Measurements from ENCODE around the gene CACNA1B.

Gene CACNA1B

GRCh38 chr9:138020120-138020794, 142.7 kb downstream of the CACNA1B start:
- Mint-ChIP-seq H3K36me3 (ENCODE audit: low read depth) (no peaks in the 10 kb centered on the region), H3K27me3 (ENCODE audit: low read depth) (peaks cover 19% of the 10 kb centered on the region)

DNA sequence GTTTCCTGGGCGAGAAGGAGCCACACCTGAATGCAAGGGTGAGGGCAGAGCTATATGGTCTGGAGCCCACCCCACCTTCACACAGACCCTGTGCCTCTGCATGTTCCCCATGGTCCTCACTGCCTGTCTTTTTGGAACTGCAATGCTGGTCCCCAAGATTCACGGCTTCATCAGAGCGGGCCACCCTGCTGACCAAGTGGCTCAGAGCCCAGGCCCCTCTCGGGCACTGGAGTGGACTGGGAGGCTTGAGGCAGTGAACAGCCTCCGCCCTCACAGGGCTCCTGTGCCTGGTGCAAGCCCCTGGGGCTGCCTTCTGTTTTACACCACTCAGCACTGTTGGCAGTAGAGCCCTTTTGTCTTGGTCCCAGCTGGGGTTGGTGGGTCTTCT, 143.2 kb downstream of the CACNA1B start:
- no peaks in the 10 kb centered on the region for H3K9me3 Mint-ChIP-seq
- no peaks in the 10 kb centered on the region for H3K36me3 Mint-ChIP-seq (ENCODE audit: low read depth)
- H3K27me3 Mint-ChIP-seq (ENCODE audit: low read depth) = peaks cover 24% of the 10 kb centered on the region
- no peak overlapping the region for H3K4me3 Mint-ChIP-seq
- no peak overlapping the region for H3K27ac Mint-ChIP-seq
- no peaks in the 10 kb centered on the region for H3K4me1 Mint-ChIP-seq (ENCODE audit: low read depth)

More at GRCh38 chr9:138020120-138020794, 142.7 kb downstream of the CACNA1B start:
- no peaks in the 10 kb centered on the region for H3K4me1 Mint-ChIP-seq (ENCODE audit: low read depth)
- no peak overlapping the region for H3K4me3 Mint-ChIP-seq
- H3K9me3 Mint-ChIP-seq = no peaks in the 10 kb centered on the region
- H3K27ac Mint-ChIP-seq = no peak overlapping the region

- Mint-ChIP-seq H3K36me3 (ENCODE audit: low read depth) (no peaks in the 10 kb centered on the region), H3K4me1 (ENCODE audit: low read depth) (no peaks in the 10 kb centered on the region), H3K27me3 (ENCODE audit: low read depth) (peaks cover 29% of the 10 kb centered on the region), H3K27ac (no peak overlapping the region), H3K9me3 (no peaks in the 10 kb centered on the region), H3K4me3 (no peak overlapping the region)
Observed at GRCh38 chr9:138021251-138022056, 143.9 kb downstream of the CACNA1B start.

- peaks cover 29% of the 10 kb centered on the region for H3K27me3 Mint-ChIP-seq (ENCODE audit: low read depth)
- no peaks in the 10 kb centered on the region for H3K9me3 Mint-ChIP-seq
- no peak overlapping the region for H3K4me3 Mint-ChIP-seq
- no peaks in the 10 kb centered on the region for H3K4me1 Mint-ChIP-seq (ENCODE audit: low read depth)
- no peaks in the 10 kb centered on the region for H3K36me3 Mint-ChIP-seq (ENCODE audit: low read depth)
- H3K27ac Mint-ChIP-seq = no peak overlapping the region
Observed at GRCh38 chr9:138022121-138022741, 144.6 kb downstream of the CACNA1B start.

DNA sequence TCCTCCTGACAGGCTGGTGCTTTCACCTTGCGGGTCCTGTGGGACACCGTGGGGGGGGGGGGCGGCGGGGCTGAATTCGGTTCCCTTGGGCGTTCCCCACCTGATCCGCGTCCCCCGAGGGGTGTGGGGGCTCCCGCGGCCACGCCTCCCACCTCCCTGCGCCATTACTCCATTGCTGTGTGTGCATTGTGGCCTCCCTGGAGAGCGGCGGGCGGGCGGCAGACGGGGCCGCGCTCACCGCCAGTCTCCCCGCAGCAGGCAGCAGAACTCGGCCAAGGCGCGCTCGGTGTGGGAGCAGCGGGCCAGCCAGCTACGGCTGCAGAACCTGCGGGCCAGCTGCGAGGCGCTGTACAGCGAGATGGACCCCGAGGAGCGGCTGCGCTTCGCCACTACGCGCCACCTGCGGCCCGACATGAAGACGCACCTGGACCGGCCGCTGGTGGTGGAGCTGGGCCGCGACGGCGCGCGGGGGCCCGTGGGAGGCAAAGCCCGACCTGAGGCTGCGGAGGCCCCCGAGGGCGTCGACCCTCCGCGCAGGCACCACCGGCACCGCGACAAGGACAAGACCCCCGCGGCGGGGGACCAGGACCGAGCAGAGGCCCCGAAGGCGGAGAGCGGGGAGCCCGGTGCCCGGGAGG, 145.3 kb downstream of the CACNA1B start:
- no peak overlapping the region for H3K4me3 Mint-ChIP-seq
- peaks cover 29% of the 10 kb centered on the region for H3K27me3 Mint-ChIP-seq (ENCODE audit: low read depth)
- H3K36me3 Mint-ChIP-seq (ENCODE audit: low read depth) = no peaks in the 10 kb centered on the region
- no peak overlapping the region for H3K27ac Mint-ChIP-seq
- no peaks in the 10 kb centered on the region for H3K9me3 Mint-ChIP-seq
- H3K4me1 Mint-ChIP-seq (ENCODE audit: low read depth) = no peaks in the 10 kb centered on the region

GRCh38 chr9:138023394-138024124, 146.0 kb downstream of the CACNA1B start:
- no peaks in the 10 kb centered on the region for H3K9me3 Mint-ChIP-seq
- no peak overlapping the region for H3K4me3 Mint-ChIP-seq
- peaks cover 29% of the 10 kb centered on the region for H3K27me3 Mint-ChIP-seq (ENCODE audit: low read depth)

GRCh38 chr9:138024131-138024530, 146.5 kb downstream of the CACNA1B start:
- peaks cover 29% of the 10 kb centered on the region for H3K27me3 Mint-ChIP-seq (ENCODE audit: low read depth)

More at GRCh38 chr9:138023394-138024124, 146.0 kb downstream of the CACNA1B start:
- Mint-ChIP-seq H3K4me1 (ENCODE audit: low read depth) (no peaks in the 10 kb centered on the region), H3K36me3 (ENCODE audit: low read depth) (no peaks in the 10 kb centered on the region), H3K27ac (no peak overlapping the region)

GRCh38 chr9:138024831-138025291, 147.3 kb downstream of the CACNA1B start:
- Mint-ChIP-seq H3K4me3 (no peak overlapping the region), H3K9me3 (no peaks in the 10 kb centered on the region), H3K4me1 (ENCODE audit: low read depth) (no peaks in the 10 kb centered on the region), H3K27me3 (ENCODE audit: low read depth) (peaks cover 30% of the 10 kb centered on the region), H3K36me3 (ENCODE audit: low read depth) (no peaks in the 10 kb centered on the region), H3K27ac (no peak overlapping the region)

More at GRCh38 chr9:138024131-138024530, 146.5 kb downstream of the CACNA1B start:
- Mint-ChIP-seq H3K9me3 (no peaks in the 10 kb centered on the region), H3K4me3 (no peak overlapping the region), H3K36me3 (ENCODE audit: low read depth) (no peaks in the 10 kb centered on the region), H3K4me1 (ENCODE audit: low read depth) (no peaks in the 10 kb centered on the region), H3K27ac (no peak overlapping the region)

DNA sequence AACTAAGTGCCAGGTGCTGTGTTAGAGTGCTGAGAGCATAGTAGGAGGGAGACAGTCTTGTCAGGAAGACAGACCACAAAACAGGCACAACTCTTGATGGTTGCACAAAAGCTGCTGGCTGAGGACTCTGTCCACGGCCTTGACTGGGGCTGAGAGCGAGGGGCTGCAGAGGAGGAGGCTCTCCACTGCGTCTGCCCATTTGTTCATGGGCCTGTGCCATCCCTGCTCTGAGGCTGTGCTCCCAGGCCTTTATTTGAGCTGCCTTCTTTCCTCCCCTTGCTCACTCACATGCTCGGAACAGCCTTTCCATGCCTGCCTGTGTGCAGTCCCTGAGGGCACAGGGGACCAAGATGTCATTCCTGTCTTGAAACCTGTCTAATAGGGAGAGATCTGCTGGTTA, 147.8 kb downstream of the CACNA1B start:
- no peaks in the 10 kb centered on the region for H3K9me3 Mint-ChIP-seq
- no peaks in the 10 kb centered on the region for H3K36me3 Mint-ChIP-seq (ENCODE audit: low read depth)
- peaks cover 33% of the 10 kb centered on the region for H3K27me3 Mint-ChIP-seq (ENCODE audit: low read depth)
- H3K4me1 Mint-ChIP-seq (ENCODE audit: low read depth) = no peaks in the 10 kb centered on the region
- no peak overlapping the region for H3K4me3 Mint-ChIP-seq
- H3K27ac Mint-ChIP-seq = no peak overlapping the region

DNA sequence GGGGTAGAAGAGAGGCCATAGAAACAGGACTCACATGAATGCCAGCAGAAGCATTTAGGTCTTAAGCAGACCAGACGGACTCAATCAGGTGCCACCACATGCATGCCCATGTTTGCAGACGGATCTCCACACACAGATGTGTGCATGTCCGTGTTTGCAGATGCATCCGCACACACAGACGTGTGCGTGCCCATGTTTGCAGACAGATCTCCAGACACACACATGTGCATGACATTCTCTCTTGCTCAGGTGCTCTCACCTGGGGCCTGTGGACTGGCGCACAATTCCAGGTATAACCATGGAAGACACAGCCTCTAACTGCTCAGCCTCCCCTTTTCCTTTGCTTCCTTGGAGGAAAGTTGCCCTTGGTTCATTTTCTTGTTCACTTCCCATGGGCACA, 148.3 kb downstream of the CACNA1B start:
- peaks cover 36% of the 10 kb centered on the region for H3K27me3 Mint-ChIP-seq (ENCODE audit: low read depth)
- H3K9me3 Mint-ChIP-seq = no peaks in the 10 kb centered on the region
- H3K4me3 Mint-ChIP-seq = no peak overlapping the region
- H3K36me3 Mint-ChIP-seq (ENCODE audit: low read depth) = no peaks in the 10 kb centered on the region
- no peaks in the 10 kb centered on the region for H3K4me1 Mint-ChIP-seq (ENCODE audit: low read depth)
- no peak overlapping the region for H3K27ac Mint-ChIP-seq

GRCh38 chr9:138028596-138028995, 151.0 kb downstream of the CACNA1B start:
- Mint-ChIP-seq H3K4me1 (ENCODE audit: low read depth) (no peaks in the 10 kb centered on the region), H3K9me3 (no peaks in the 10 kb centered on the region), H3K4me3 (no peak overlapping the region), H3K36me3 (ENCODE audit: low read depth) (no peaks in the 10 kb centered on the region), H3K27me3 (ENCODE audit: low read depth) (peaks cover 52% of the 10 kb centered on the region), H3K27ac (no peak overlapping the region)

- Mint-ChIP-seq H3K4me1 (ENCODE audit: low read depth) (no peaks in the 10 kb centered on the region), H3K9me3 (no peaks in the 10 kb centered on the region), H3K4me3 (no peak overlapping the region), H3K27me3 (ENCODE audit: low read depth) (peaks cover 46% of the 10 kb centered on the region), H3K27ac (no peak overlapping the region), H3K36me3 (ENCODE audit: low read depth) (no peaks in the 10 kb centered on the region)
Observed at GRCh38 chr9:138031186-138031585, 153.6 kb downstream of the CACNA1B start.

DNA sequence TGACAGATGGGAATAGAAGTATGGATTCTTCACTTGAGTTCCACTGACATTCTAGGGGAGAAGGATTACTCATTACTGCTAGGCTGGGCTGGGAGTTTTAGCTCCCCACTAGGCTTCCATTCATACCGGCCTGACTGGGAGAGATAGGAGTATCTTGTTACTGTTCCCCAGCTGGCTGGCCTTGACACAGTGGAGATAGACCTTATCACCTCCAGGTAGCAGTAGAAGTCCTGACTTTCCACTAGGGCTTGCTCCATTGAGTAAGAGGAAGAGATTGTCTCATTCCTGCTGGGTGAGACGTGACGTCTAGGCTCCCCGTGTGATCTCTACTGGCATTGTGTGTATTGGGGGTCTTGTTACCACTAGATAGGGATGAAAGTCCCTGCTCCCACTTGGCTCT, 156.4 kb downstream of the CACNA1B start:
- Mint-ChIP-seq H3K4me3 (no peak overlapping the region), H3K27me3 (ENCODE audit: low read depth) (peaks cover 43% of the 10 kb centered on the region), H3K9me3 (no peaks in the 10 kb centered on the region), H3K4me1 (ENCODE audit: low read depth) (no peaks in the 10 kb centered on the region), H3K36me3 (ENCODE audit: low read depth) (no peaks in the 10 kb centered on the region), H3K27ac (no peak overlapping the region)

DNA sequence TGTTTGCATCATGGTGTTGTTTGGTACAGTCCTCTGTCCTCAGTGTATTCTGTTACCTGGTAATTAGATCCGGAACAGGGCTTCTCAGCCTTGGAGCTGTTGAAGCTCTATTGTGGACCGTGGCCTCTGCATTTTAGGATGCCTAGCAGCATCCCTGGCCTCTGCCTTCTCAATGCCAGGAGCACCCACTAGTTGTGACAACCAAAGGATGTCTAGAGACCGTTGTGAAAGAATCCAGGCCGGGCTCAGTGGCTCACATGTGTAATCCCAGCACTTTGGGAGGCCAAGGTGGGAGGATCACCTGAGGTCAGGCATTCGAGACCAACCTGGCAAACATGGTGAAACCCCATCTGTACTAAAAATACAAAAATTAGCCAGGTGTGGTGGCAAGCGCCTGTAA, 159.6 kb downstream of the CACNA1B start:
- H3K9me3 Mint-ChIP-seq = no peaks in the 10 kb centered on the region
- H3K4me3 Mint-ChIP-seq = no peak overlapping the region
- peaks cover 24% of the 10 kb centered on the region for H3K27me3 Mint-ChIP-seq (ENCODE audit: low read depth)
- H3K4me1 Mint-ChIP-seq (ENCODE audit: low read depth) = no peaks in the 10 kb centered on the region
- no peaks in the 10 kb centered on the region for H3K36me3 Mint-ChIP-seq (ENCODE audit: low read depth)
- no peak overlapping the region for H3K27ac Mint-ChIP-seq
